HCT116 (cell line): Measurements from ENCODE around the gene THSD7A.

Source experiments
- CTCF ChIP-seq, 3 experiments: fragments of 200-600 bp in 1 of 3; sonication (generic) in 1 of 3; IDR thresholded peaks in 2 of 3; conservative IDR thresholded peaks in 1 of 3; 2 replicates each; pipeline ENCODE4 v1.5.1; 2012 to 2017; ENCODE audit warnings: low read depth in 2 of 3, low read length in 2 of 3, antibody characterized with exemption in 1 of 3, borderline replicate concordance in 1 of 3, control low read depth in 1 of 3, mild to moderate bottlenecking in 1 of 3, mixed read lengths in 1 of 3, mixed run types in 1 of 3, moderate library complexity in 1 of 3; ENCODE audit not compliant: insufficient read depth in 1 of 3
- POLR2A ChIP-seq: IDR thresholded peaks from 2 replicates; pipeline ENCODE4 v1.7.0; 2011; ENCODE audit warnings: borderline replicate concordance; ENCODE audit not compliant: insufficient read depth, insufficient read length; ENCODE audit errors: extremely low read depth

- TF ChIP-seq POLR2A (no peak), CTCF (IDR thresholded peaks at IDR 0.05 in 2 of 3, conservative IDR thresholded peaks at IDR 0.05 in 1 of 3; ENCODE audit: borderline replicate concordance in 1 of 3, insufficient read depth in 1 of 3, low read depth in 2 of 3, low read length in 2 of 3) (no peak)
Measured at GRCh38 chr7:11329626-11330025, 502.4 kb downstream of the THSD7A start.
